Adipocyte (in vitro differentiated cells): ENCODE results near the gene SSR1.
"Not testable (repeated sequence)": the region's sequence is repeated elsewhere in the genome, so short reads cannot be mapped to it uniquely, and the experiment has no call there.

ENCODE experiments used
- DNase-seq: peaks from one replicate; pipeline ENCODE4 v3.0.0-alpha.2; 2015; ENCODE audit warnings: low read depth
- H3K27me3 ChIP-seq: replicated peaks from 2 replicates; pipeline ENCODE4 v1.7.0; 2013; ENCODE audit warnings: mild to moderate bottlenecking, low read length, moderate library complexity; ENCODE audit not compliant: control insufficient read depth, insufficient read depth
- H3K36me3 ChIP-seq: 2 replicates; pipeline ENCODE4 v1.7.0; 2013; ENCODE audit warnings: low read length, mild to moderate bottlenecking, moderate library complexity; ENCODE audit not compliant: control insufficient read depth, insufficient read depth, severe bottlenecking
- H3K4me1 ChIP-seq: 2 replicates; pipeline ENCODE4 v1.7.0; 2013; ENCODE audit warnings: mild to moderate bottlenecking, low read length, moderate library complexity; ENCODE audit not compliant: control insufficient read depth, insufficient read depth
- H3K4me3 ChIP-seq: 2 replicates; pipeline ENCODE4 v1.7.0; 2013; ENCODE audit warnings: mild to moderate bottlenecking, low read length, moderate library complexity
- H3K9ac ChIP-seq: 2 replicates; pipeline ENCODE4 v1.7.0; 2013; ENCODE audit warnings: mild to moderate bottlenecking, low read length, moderate library complexity
- H3K9me3 ChIP-seq: 2 replicates; pipeline ENCODE4 v1.7.0; 2013; ENCODE audit warnings: mild to moderate bottlenecking, low read length, moderate library complexity; ENCODE audit not compliant: control insufficient read depth

SSR1 gene

GRCh38 chr6:7312616-7313504 is at the start of gene SSR1:
Gene SSR1 (minus strand): TSS chr6:7313199. CDS start chr6:7313120, 79 bp downstream.
- Histone ChIP-seq H3K9ac (peak within 1 kb of the TSS; percentile 98), H3K4me1 (peaks cover 29% of the 10 kb centered on the region), H3K36me3 (peaks cover 21% of the 10 kb centered on the region), H3K4me3 (peak within 1 kb of the TSS; percentile 91), H3K9me3 (no peaks in the 10 kb centered on the region), H3K27me3 (no peaks in the 10 kb centered on the region)
- DNase-seq: peak; percentile 99

GRCh38 chr6:7351916-7352315 is 38.9 kb upstream of the SSR1 start:
- not testable (repeated sequence) for H3K9ac ChIP-seq, DNase-seq, H3K9me3 ChIP-seq

GRCh38 chr6:7350591-7350990 is 37.6 kb upstream of the SSR1 start:
- H3K9ac ChIP-seq, H3K27me3 ChIP-seq, H3K9me3 ChIP-seq, DNase-seq, H3K36me3 ChIP-seq, H3K4me3 ChIP-seq: not testable (repeated sequence)
- H3K4me1 ChIP-seq: peaks cover 12% of the 10 kb centered on the region

More at GRCh38 chr6:7351916-7352315, 38.9 kb upstream of the SSR1 start:
- H3K4me3 ChIP-seq, H3K27me3 ChIP-seq, H3K36me3 ChIP-seq: not testable (repeated sequence)
- H3K4me1 ChIP-seq: peaks cover 17% of the 10 kb centered on the region

GRCh38 chr6:7347551-7347997 is 34.6 kb upstream of the SSR1 start:
- H3K9me3 ChIP-seq, DNase-seq, H3K9ac ChIP-seq, H3K27me3 ChIP-seq, H3K36me3 ChIP-seq, H3K4me3 ChIP-seq, H3K4me1 ChIP-seq: not testable (repeated sequence)

GRCh38 chr6:7344773-7345450 is 31.9 kb upstream of the SSR1 start:
- not testable (repeated sequence) for H3K36me3 ChIP-seq, H3K4me1 ChIP-seq, DNase-seq, H3K27me3 ChIP-seq, H3K9ac ChIP-seq, H3K9me3 ChIP-seq, H3K4me3 ChIP-seq

- Histone ChIP-seq H3K9ac (no peak overlapping the region), H3K36me3 (no peaks in the 10 kb centered on the region), H3K4me1 (peaks cover 12% of the 10 kb centered on the region), H3K27me3 (no peaks in the 10 kb centered on the region), H3K9me3 (no peaks in the 10 kb centered on the region), H3K4me3 (no peak overlapping the region)
- peak; percentile 8 for DNase-seq
Observed at GRCh38 chr6:7343546-7344475, 30.8 kb upstream of the SSR1 start.

GRCh38 chr6:7341989-7342742 is 29.2 kb upstream of the SSR1 start:
- Histone ChIP-seq H3K9me3 (no peaks in the 10 kb centered on the region), H3K4me1 (peaks cover 26% of the 10 kb centered on the region), H3K27me3 (no peaks in the 10 kb centered on the region), H3K9ac (no peak overlapping the region), H3K4me3 (no peak overlapping the region), H3K36me3 (no peaks in the 10 kb centered on the region)
- DNase-seq: peak; percentile 15

- Histone ChIP-seq H3K27me3 (no peaks in the 10 kb centered on the region), H3K9ac (no peak overlapping the region), H3K4me3 (no peak overlapping the region), H3K36me3 (no peaks in the 10 kb centered on the region), H3K4me1 (peaks cover 22% of the 10 kb centered on the region), H3K9me3 (no peaks in the 10 kb centered on the region)
- no peak for DNase-seq
Observed at GRCh38 chr6:7341271-7341670, 28.3 kb upstream of the SSR1 start.

GRCh38 chr6:7339007-7339732 is 26.2 kb upstream of the SSR1 start:
- DNase-seq, H3K9me3 ChIP-seq, H3K27me3 ChIP-seq, H3K4me3 ChIP-seq, H3K9ac ChIP-seq, H3K36me3 ChIP-seq: not testable (repeated sequence)
- H3K4me1 ChIP-seq: peaks cover 22% of the 10 kb centered on the region

GRCh38 chr6:7338031-7338430 is 25.0 kb upstream of the SSR1 start:
- Histone ChIP-seq H3K27me3 (no peaks in the 10 kb centered on the region), H3K9ac (peak overlapping the region; percentile 55), H3K36me3 (no peaks in the 10 kb centered on the region), H3K9me3 (no peaks in the 10 kb centered on the region), H3K4me1 (peaks cover 22% of the 10 kb centered on the region), H3K4me3 (no peak overlapping the region)
- peak; percentile 23 for DNase-seq
